GM19467 (cell line): Measurements from ENCODE around the gene WT1.
"Not testable (repeated sequence)": the region's sequence is repeated elsewhere in the genome, so short reads cannot be mapped to it uniquely, and the experiment has no call there.

Experiments used
- ATAC-seq: cut with Tn5 transposase; IDR thresholded peaks from one replicate; pipeline ENCODE4 v1.9.1; 2021; ENCODE audit warnings: mild to moderate bottlenecking, moderate library complexity; ENCODE audit not compliant: unreplicated experiment

WT1 gene

DNA sequence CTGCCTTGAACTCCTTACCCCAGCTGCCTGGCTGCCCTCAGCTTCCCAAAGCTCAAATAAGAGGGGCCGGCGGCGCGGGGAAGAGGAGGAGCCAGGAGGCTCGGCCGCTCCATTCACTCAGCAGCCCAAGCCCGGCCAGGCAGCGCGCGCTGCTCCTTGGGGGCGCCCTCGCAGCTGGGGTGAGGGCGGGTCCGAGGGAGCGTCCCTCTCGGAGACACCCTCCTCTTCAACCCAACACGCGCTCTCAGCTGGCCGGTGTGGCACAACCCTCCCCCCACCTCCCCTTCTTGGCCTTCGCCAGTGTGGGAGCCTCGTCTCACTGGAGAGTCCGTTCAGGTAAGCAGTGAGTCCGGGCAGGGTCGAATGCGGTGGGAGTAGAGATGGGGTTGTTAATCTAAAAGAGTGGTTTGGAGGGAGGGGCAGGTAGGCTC lies at the start of gene WT1:
Gene WT1, minus strand, starts transcription at position 29 of the 431 bp plus-strand sequence.
- no peak for ATAC-seq

DNA sequence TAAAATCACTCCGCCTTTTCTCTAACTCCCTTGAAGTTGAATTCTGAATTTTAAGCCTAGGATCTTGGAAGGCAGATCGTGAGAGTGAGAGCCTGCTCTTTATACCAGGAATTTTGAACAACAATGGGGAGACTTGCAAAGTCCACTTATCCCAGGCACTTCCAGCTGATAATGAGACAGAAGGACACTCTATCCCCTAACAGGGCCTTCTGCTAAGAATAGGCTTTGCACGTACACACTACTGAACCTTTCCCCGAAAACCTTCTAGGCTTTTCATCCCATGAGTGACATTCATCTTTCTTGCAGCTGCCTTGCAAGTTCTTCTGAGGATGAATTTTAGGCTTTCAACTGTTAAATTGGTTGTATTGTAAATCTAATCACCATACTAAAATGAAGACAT lies 44.0 kb upstream of the WT1 start:
- no peak for ATAC-seq

DNA sequence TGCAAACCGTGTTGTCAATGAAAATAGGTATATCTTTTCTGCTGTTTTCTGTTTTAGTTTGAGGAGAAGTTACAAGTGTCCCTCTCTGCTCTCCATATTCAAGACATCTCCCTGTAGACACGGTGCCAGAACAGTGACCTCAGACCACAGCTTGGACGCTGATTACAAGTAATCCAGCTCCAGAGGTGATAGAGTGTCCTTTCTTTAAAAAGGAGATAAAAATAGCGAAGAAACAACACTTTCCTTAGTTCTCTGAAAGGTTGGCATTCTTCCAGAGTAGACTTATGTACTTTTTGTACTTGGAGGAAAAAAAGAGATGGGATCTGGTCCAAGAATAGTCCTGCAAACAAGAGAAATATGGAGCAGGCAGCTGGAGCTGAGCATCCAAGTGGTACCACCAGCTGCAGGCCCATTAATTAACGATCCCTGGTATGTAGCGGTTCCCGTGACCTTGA lies 43.0 kb upstream of the WT1 start:
- ATAC-seq: no peak

GRCh38 chr11:32473282-32473909 lies 38.1 kb upstream of the WT1 start:
- no peak for ATAC-seq

- no peak for ATAC-seq
These were observed 36.9 kb upstream of the WT1 start for GRCh38 chr11:32472226-32472625.

- ATAC-seq: not testable (repeated sequence)
These were observed 36.2 kb upstream of the WT1 start for GRCh38 chr11:32471544-32471943.

DNA sequence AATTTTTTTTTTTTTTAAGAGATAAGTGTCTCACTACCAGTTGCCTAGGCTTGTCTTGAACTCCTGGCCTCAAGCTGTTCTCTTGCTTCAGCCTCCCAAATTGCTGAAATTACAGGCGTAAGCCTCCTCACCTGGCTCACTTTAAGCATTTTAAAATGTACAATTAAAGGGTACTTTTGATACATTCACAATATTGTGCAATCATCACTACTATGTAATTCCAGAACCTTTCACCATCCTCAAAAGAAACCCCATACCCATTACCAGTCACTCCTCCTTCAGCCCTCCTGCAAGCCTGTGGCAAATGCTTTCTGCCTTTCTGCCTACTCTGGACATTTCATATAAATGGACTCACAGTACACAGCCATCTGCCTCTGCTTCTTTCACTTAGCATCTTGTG lies 34.5 kb upstream of the WT1 start:
- ATAC-seq: no peak

GRCh38 chr11:32466279-32466915 lies 31.1 kb upstream of the WT1 start:
- ATAC-seq: no peak

DNA sequence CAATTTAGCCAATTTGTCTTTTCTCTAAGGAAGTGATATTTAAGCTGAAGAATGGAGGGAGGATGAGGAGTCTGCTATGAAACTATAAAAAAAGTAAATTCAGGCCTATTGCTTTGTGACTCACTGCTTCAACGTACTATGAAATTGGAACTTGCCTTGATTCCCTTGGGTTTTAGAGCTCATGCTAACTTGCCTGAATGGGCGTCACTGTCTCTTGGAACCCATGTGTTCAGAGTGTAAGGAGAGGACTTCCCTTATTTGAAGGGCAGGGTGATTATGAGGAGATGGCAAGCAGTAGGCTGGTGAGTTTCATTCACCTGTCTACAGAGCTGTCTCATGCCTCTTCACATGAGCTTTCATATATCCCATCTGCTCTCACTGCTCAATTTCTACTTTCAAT lies 28.7 kb upstream of the WT1 start:
- ATAC-seq: no peak

DNA sequence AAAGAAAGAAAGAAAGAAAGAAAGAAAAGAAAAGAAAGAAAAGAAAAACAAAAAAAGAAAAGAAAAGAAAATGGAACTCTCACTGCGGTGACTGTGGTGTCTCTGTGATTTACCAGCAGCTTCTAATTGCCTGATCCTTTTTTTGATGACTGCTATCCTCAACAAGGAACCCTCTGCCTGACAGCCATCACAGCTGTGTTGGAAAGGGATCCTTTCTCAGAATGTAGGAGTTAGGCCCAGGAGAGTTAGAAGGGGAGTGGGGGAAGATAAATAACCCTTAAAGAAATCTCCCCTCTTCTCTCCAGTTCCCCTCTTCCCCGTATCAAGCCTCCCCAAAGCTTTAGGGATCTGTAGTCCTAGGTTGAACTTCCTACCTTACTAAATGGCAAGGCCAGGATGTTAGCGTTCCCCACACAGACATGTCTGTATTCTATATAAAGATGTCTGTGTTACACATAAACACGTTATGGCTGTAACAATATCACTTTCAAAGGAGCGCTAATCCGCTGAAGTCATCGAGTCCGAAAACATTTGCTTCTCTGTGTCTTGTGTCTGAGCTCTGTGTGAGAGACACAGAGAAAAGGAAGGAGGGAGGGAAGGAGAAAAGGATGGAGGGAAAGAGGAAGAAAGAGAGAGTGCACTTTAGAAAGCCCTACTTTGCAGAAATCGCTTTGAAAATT lies 26.8 kb upstream of the WT1 start:
- no peak for ATAC-seq

DNA sequence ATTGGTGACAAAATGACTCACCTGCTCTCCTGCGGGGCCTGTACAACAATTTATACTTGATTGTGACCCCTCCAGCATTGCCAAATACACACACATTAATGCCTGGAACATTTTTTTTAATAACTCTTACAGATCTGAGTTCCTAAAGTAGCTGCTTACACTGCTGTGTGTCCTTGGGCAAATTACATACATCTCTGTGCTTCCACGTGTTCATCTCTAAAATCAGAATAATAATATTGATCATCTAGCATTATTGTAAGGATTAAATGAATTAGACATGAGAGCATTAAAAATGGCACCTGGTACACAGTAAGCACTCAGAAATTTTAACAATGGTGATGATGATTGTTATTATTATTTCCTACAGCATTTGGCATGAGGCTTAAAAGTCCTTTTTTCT lies 21.5 kb upstream of the WT1 start:
- no peak for ATAC-seq

- ATAC-seq: no peak
These were observed 19.7 kb upstream of the WT1 start for GRCh38 chr11:32454993-32455392.

GRCh38 chr11:32451808-32452207 lies 16.5 kb upstream of the WT1 start:
- no peak for ATAC-seq

DNA sequence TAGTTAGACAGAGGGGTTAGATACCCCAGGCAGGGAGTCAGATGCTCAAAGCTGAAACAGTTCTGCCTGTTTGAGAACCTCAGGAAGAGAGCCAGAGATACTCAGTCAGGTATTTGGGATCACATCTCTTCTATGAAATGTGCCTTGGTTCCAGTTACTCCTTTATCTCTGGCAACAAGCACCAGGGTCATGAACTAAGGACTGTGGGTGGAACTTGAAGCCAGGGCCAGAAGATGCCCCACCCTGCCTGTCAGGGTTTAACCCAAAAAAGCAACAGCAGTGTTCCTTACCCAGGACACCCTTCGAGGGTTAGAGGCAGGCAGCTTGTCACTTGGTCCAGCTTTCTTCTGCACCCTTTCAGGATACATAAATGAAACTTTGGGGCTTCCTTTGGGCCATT lies 15.0 kb upstream of the WT1 start:
- ATAC-seq: no peak

DNA sequence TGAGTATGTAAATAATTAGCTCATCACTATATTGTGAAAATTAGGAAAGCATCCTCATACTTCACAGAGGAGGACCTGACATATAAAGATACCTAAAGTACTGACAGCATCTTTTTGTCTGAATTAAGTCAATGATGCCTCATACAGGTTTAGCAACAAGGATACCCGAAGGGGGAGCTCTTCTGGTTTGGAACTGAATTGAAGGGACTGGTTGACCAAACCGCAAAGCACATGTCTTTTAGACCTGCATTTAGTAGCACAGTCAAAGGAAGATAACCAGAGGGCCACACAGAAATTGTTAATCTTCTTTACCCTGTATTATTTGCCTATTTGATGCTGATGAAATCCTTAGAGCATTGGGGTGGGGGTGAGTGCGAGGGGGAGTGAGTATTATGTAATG lies 12.9 kb upstream of the WT1 start:
- no peak for ATAC-seq

DNA sequence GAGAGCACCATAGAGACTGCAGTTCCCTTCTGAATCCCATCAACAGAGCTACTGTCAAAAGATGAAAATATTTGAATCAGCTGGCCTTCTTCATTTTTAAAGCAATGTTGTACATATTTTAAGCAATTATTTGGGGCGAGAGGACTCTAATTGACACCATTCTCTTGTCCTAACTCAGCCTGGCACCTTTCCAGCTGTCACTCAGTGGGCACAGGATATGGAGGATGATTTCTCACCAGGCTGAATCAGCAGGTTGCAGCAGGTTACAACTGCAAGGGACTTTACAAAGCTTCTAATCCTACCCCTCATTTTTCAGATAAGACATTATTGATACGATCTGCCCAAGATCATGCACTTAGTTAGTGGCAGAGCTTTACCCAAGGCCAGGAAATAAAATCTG lies 11.9 kb upstream of the WT1 start:
- no peak for ATAC-seq

- no peak for ATAC-seq
These were observed 10.9 kb upstream of the WT1 start for GRCh38 chr11:32446227-32446626.

DNA sequence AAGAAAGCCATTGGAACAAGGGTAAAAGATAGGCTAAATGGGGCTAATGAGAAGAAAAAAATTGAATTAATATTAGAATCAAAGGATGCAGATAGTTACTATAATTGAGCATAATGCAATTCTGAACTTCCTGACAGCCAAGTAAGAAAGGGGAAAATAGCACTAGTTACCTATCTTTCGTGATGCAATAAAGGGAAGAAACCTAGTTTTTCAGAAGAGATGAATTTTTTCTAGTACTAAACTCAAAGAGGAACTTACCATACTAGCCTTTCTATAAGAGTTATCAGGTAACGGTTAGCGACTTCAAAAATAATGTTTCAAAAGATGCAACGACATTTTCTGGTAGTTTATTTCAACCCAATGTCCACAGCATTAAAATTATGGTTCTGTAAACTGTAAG lies 8.8 kb upstream of the WT1 start:
- ATAC-seq: no peak

DNA sequence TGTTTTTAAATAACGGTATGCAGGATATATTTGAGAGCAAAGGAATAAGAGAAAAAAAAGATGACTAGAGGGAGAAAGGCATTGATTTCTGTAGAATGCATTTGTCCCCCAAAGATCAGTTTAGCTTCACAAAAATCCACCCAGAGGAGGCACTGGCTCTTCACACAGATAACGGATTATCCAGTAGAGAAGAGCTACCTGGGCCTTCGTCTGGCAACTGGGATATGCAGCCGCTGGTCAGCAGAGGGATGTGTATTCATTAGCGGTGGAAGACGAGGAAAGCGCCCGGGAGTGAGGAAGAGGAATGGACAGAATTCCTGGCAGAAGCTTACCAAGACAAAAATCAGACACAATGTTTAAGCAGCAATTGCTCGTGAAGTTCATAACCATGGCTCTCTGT lies 5.6 kb upstream of the WT1 start:
- ATAC-seq: no peak

GRCh38 chr11:32440312-32440908 lies 5.1 kb upstream of the WT1 start:
- no peak for ATAC-seq

- no peak for ATAC-seq
These were observed 4.3 kb upstream of the WT1 start for GRCh38 chr11:32439501-32440210.
